Activated CD4-positive, alpha-beta memory T cell treated with anti-CD3 and anti-CD28 coated beads for 36 hours (primary cell): ENCODE measurements around the gene LRRFIP1. TPM values are rescaled to one million over a fixed set of nuclear protein-coding genes. Genes with fewer than 3 reads are reported as not detected.
"Not testable (repeated sequence)": the region's sequence is repeated elsewhere in the genome, so short reads cannot be mapped to it uniquely, and the experiment has no call there.

Experiments used
- CTCF ChIA-PET: fragments of 350-600 bp; sonication (Branson Sonifier 250); formaldehyde crosslinking; loops from one replicate; lab custom pipeline; 2021; ENCODE audit warnings: antibody characterized with exemption, inconsistent platforms; lab: Charles Lee
- POLR2A ChIA-PET: fragments of 350-600 bp; sonication (Branson Sonifier 250); formaldehyde crosslinking; loops from one replicate; lab custom pipeline; 2021; ENCODE audit warnings: antibody characterized with exemption; lab: Charles Lee
- DNase-seq: peaks from one replicate; pipeline ENCODE4 v3.0.0-alpha.2; 2020
- H3K27ac Mint-ChIP-seq: one replicate; pipeline ENCODE4 v1.8.0; 2021; ENCODE audit warnings: mixed read lengths
- H3K27me3 Mint-ChIP-seq: one replicate; pipeline ENCODE4 v1.8.0; 2021; ENCODE audit warnings: mixed read lengths
- H3K36me3 Mint-ChIP-seq: one replicate; pipeline ENCODE4 v1.8.0; 2021; ENCODE audit warnings: mixed read lengths
- H3K4me1 Mint-ChIP-seq: one replicate; pipeline ENCODE4 v1.8.0; 2021; ENCODE audit warnings: low read depth, mixed read lengths
- H3K4me3 Mint-ChIP-seq: one replicate; pipeline ENCODE4 v1.8.0; 2021; ENCODE audit warnings: mild to moderate bottlenecking, mixed read lengths
- H3K9me3 Mint-ChIP-seq: one replicate; pipeline ENCODE4 v1.8.0; 2021; ENCODE audit warnings: mixed read lengths
- intact Hi-C: fragments of 100-400 bp; cut with micrococcal nuclease; formaldehyde crosslinking; loops from one replicate; pipeline ENCODE4 v1.15.1; 2023
- total RNA-seq, 2 experiments: library from RNA; stranded (reverse); gene quantifications; one replicate each; pipeline ENCODE4 v1.2.3, GENCODE V29; 2021

LRRFIP1 gene
- total RNA-seq, 2 experiments from 2014 or later = 238 to 240 TPM

DNA sequence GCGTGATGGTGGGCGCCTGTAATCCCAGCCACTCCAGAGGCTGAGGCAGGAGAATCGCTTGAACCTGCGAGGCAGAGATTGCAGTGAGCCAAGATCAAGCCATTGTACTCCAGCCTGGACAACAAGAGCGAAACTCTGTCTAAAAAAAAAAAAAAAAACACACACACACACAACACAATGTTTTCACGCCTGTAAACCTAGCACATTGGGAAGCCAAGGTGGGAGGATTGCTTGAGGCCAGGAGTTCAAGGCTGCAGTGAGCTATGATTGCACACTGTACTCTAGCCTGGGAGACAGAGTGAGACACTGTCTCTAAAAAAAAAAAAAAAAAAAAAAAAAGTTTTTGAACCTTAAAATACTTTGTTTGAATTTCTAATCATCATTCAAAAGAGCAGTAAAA, 137.7 kb downstream of the LRRFIP1 start:
- H3K27me3 Mint-ChIP-seq, H3K27ac Mint-ChIP-seq, intact Hi-C loops, DNase-seq, H3K9me3 Mint-ChIP-seq, POLR2A ChIA-PET, H3K4me1 Mint-ChIP-seq, H3K4me3 Mint-ChIP-seq: not testable (repeated sequence)
- CTCF ChIA-PET = interaction anchor here (1.2 kb wide), 1 partner anchor 23 kb away, joined by 3 read pairs; no protein-coding TSS in a partner anchor
- peaks cover 50% of the 10 kb centered on the region for H3K36me3 Mint-ChIP-seq

DNA sequence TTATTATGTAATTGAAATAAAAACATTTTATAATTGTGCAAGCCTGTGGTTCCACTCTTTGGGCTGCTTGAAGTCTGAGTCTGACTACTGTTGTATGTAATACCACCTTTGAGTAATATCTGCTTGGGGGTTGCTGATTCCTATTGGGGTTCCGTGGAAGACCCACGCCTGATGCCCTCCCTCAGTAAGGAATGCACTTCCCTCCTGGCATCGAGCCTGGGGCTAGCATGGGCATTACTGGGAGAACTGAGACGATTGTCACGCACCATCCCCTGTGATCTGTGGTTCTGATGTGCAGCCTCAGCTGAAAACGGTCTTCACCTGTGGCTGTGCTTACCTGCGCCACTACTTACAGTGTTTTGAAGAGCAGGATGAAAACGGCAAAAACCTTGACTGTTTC, 138.5 kb downstream of the LRRFIP1 start:
- Mint-ChIP-seq H3K9me3 (no peaks in the 10 kb centered on the region), H3K36me3 (peaks cover 46% of the 10 kb centered on the region), H3K4me3 (no peak overlapping the region), H3K4me1 (no peaks in the 10 kb centered on the region), H3K27ac (no peak overlapping the region), H3K27me3 (no peaks in the 10 kb centered on the region)
- POLR2A ChIA-PET = no interaction called here
- CTCF ChIA-PET = interaction anchor here (1.2 kb wide), 2 partner anchors 20 to 22 kb away, joined by 3 read pairs; no protein-coding TSS in a partner anchor
- intact Hi-C loops = no loop called here
- no peak for DNase-seq

DNA sequence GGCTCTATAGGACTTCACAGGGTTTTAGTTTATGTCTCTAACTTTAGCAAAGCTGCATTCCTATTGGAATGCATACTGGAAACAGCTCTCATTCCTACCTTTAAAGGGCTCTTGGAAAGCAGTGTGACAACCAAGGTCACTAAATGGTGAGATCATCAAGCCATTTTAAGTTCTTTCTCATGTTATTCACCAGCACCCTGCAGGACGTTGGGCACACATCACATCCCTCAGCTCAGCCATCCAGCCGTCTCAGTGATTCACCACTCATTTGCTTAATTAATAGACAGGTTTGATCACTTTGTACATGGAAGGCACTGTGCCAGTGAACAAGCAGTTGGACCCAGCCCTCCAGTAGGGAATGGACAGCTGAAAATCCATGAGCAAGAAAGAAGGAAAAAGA, 139.0 kb downstream of the LRRFIP1 start:
- ChIA-PET CTCF (interaction anchor here (1.2 kb wide), 2 partner anchors 21 kb away, joined by 3 read pairs; no protein-coding TSS in a partner anchor), POLR2A (no interaction called here)
- H3K4me3 Mint-ChIP-seq = no peak overlapping the region
- peaks cover 46% of the 10 kb centered on the region for H3K36me3 Mint-ChIP-seq
- H3K27me3 Mint-ChIP-seq = no peaks in the 10 kb centered on the region
- no peaks in the 10 kb centered on the region for H3K4me1 Mint-ChIP-seq
- no peak overlapping the region for H3K27ac Mint-ChIP-seq
- no peak for DNase-seq
- no peaks in the 10 kb centered on the region for H3K9me3 Mint-ChIP-seq
- intact Hi-C loops = no loop called here

DNA sequence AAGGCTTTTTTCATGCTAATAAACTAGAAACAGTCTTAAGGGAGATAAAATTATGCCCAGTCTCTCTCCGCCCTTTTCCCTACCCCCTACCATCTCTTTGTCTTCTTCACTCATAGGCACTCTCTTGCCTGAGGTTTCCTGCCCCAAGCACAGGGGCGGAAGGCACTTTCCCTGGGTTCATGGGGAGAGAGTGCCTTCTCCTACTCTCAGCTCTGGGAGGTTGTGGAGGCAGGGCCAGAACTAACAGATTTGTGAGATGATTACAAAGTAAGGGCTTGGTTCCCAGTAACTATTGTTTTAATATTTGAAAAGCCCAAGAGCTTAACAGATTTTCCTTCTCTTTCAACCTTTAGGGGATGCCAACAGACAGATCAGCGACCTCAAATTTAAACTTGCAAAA, 145.1 kb downstream of the LRRFIP1 start:
- Mint-ChIP-seq H3K4me3 (no peak overlapping the region), H3K36me3 (peaks cover 50% of the 10 kb centered on the region), H3K27me3 (no peaks in the 10 kb centered on the region), H3K9me3 (no peaks in the 10 kb centered on the region), H3K27ac (no peak overlapping the region), H3K4me1 (no peaks in the 10 kb centered on the region)
- DNase-seq = no peak
- POLR2A ChIA-PET = no interaction called here
- intact Hi-C loops = no loop called here
- CTCF ChIA-PET = interaction anchor here (1.4 to 6.3 kb wide), 3 partner anchors 100 to 259 kb away, joined by 5 to 30 read pairs (median 6); no protein-coding TSS in a partner anchor

DNA sequence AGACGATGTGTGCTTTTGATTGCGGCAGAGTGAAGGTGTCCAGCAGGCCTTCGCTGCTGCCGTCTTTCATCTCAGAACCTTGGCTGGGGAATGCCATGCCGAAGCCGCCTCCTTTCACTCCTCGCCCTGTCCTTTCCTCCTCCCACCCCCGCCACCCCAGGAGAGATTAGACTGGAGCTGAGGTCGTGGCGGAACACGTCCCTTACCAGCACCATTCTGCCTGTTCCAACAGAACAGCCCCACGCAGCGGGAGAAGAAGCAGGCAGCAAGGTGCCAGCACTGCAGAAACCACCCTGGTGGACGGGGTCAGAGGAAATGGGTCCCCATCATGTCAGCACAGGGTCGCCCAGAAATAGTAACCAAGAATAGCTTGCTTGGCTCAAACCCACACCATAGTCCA, 146.4 kb downstream of the LRRFIP1 start:
- intact Hi-C loops = loop anchor here (1.0 kb wide), 2 partner anchors 101 to 193 kb away; no protein-coding TSS in a partner anchor
- DNase-seq = no peak
- Mint-ChIP-seq H3K4me3 (no peak overlapping the region), H3K4me1 (no peaks in the 10 kb centered on the region), H3K9me3 (no peaks in the 10 kb centered on the region), H3K27me3 (no peaks in the 10 kb centered on the region), H3K27ac (no peak overlapping the region), H3K36me3 (peaks cover 60% of the 10 kb centered on the region)
- ChIA-PET POLR2A (no interaction called here), CTCF (interaction anchor here (1.3 to 6.3 kb wide), 3 partner anchors 81 to 261 kb away, joined by 3 to 30 read pairs (median 6); no protein-coding TSS in a partner anchor)

DNA sequence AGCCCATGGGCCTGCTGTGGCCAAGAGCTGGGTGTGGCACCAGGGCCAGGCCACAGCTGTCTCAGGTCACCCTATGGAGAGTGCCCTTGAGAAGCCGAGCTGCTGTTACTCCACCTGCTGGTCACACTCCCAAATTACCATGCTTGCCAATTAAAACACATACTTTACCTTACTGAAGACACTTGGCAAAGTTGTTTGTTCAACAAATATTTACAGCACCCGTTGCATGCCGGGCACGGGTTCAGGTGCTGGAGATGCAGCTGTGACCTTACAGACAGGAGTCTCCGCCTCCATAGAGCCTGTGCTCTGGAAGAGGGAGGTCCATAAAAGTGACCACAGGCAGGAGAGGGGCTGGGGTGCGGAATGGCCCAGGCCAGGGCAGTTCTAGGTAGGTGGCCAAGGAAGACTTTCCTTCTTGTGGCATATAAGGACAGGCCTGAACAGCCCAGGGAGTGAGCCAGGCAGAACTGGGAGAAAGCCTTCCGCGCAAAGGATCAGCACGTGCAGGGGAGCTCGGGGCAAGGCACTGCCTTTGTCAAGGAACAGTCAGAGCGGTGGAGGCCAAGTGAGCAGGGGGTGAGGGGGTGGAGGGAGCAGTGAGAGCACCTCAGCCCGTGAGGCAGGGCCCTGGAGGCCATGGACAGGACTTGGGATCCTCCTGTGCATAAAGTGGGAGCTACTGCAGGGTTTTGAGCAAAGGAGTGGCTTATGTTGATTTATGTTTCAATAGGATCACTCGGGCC, 147.6 kb downstream of the LRRFIP1 start:
- H3K27me3 Mint-ChIP-seq = no peaks in the 10 kb centered on the region
- no peaks in the 10 kb centered on the region for H3K4me1 Mint-ChIP-seq
- intact Hi-C loops = loop anchor here (1.0 kb wide), 2 partner anchors 102 to 194 kb away; no protein-coding TSS in a partner anchor
- H3K36me3 Mint-ChIP-seq = peaks cover 64% of the 10 kb centered on the region
- no peak overlapping the region for H3K4me3 Mint-ChIP-seq
- ChIA-PET POLR2A (interaction anchor here (0.8 to 1.1 kb wide), 3 partner anchors 88 to 193 kb away, joined by 3 to 4 read pairs (median 3); no protein-coding TSS in a partner anchor), CTCF (interaction anchor here (0.7 to 6.3 kb wide), 11 partner anchors 11 to 262 kb away, joined by 3 to 30 read pairs (median 5); no protein-coding TSS in a partner anchor)
- H3K9me3 Mint-ChIP-seq = no peaks in the 10 kb centered on the region
- peak; percentile 62 for DNase-seq
- no peak overlapping the region for H3K27ac Mint-ChIP-seq

DNA sequence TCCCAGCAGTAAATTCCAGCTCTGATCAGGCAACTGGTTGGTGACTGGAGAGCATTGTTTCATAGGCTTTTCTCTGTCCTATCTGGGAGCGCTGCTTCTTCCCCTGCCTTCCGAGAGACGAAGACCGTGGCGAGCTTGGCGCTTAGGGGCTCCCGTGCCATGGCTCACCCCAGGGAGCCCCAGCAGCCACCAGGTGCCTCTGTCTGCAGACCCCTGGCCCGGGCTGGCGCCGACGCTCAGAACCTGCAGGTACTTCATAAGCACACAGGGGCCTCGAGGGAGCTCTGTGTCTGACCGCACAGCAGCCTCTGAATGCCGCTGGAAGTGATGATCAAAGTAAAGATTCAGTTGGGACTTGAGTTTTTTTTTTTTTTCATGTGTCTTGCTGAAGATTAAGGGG, 152.1 kb downstream of the LRRFIP1 start:
- CTCF ChIA-PET = interaction anchor here (0.7 to 2.3 kb wide), 5 partner anchors 34 to 480 kb away, joined by 3 to 6 read pairs (median 3); no protein-coding TSS in a partner anchor
- peaks cover 15% of the 10 kb centered on the region for H3K9me3 Mint-ChIP-seq
- POLR2A ChIA-PET = interaction anchor here (0.7 kb wide), 1 partner anchor 584 kb away, joined by 6 read pairs; no protein-coding TSS in a partner anchor
- H3K27me3 Mint-ChIP-seq = no peaks in the 10 kb centered on the region
- H3K36me3 Mint-ChIP-seq = peaks cover 77% of the 10 kb centered on the region
- no peak overlapping the region for H3K27ac Mint-ChIP-seq
- no peaks in the 10 kb centered on the region for H3K4me1 Mint-ChIP-seq
- DNase-seq = no peak
- intact Hi-C loops = no loop called here
- H3K4me3 Mint-ChIP-seq = no peak overlapping the region

DNA sequence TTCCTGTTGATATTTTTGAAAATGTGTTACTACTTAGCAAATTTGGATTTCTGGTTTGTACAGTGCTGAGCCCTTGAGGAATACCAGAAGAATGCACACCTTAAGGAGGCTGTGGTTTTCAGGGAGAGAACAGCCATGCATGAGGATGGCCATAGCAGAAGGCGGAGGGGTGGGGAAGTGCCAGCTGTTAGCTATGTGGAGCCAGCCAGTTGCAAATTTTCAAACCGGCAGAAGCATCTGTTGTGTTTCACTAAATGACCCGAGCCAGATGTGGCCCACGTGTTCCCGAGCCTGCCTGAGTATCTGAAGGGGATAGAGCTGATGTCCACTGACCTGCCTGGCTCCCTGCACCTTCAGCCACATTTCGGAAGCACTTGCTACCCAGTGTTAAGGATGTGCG, 154.8 kb downstream of the LRRFIP1 start:
- Mint-ChIP-seq H3K36me3 (peaks cover 76% of the 10 kb centered on the region), H3K4me3 (no peak overlapping the region), H3K9me3 (peaks cover 30% of the 10 kb centered on the region), H3K27me3 (no peaks in the 10 kb centered on the region), H3K27ac (no peak overlapping the region), H3K4me1 (no peaks in the 10 kb centered on the region)
- ChIA-PET POLR2A (no interaction called here), CTCF (no interaction called here)
- intact Hi-C loops = no loop called here
- DNase-seq = no peak

DNA sequence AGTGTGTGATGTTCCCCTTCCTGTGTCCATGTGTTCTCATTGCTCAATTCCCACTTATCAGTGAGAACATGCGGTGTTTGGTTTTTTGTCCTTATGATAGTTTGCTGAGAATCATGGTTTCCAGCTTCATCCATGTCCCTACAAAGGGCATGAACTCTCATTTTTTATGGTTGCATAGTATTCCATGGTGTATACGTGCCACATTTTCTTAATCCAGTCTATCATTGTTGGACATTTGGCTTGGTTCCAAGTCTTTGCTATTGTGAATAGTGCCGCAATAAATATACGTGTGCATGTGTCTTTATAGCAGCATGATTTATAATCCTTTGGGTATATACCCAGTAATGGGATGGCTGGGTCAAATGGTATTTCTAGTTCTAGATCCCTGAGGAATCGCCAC, 156.3 kb downstream of the LRRFIP1 start:
- DNase-seq, H3K27me3 Mint-ChIP-seq, H3K4me1 Mint-ChIP-seq, intact Hi-C loops, CTCF ChIA-PET, H3K27ac Mint-ChIP-seq, H3K4me3 Mint-ChIP-seq, POLR2A ChIA-PET: not testable (repeated sequence)
- Mint-ChIP-seq H3K9me3 (peaks cover 30% of the 10 kb centered on the region), H3K36me3 (peaks cover 65% of the 10 kb centered on the region)

DNA sequence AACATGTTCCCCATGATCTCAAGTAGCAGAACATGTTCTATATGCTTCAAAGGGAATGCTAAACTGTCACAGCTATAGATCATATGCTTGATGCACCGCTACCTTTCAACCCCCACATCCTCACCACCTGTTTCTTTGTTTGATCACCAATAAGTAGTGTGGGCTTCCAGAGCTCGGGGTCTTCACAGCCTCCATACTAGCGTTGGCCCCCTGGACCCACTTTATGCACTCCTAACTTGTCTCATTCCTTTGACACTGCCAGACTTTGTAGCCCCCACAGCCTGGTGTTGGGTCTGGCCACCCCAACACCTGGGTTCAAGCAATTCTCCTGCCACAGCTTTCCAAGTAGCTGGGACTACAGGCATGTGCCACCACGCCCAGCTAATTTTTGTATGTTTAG, 159.5 kb downstream of the LRRFIP1 start:
- DNase-seq = no peak
- no peak overlapping the region for H3K4me3 Mint-ChIP-seq
- CTCF ChIA-PET = interaction anchor here (1.5 kb wide), 1 partner anchor 21 kb away, joined by 3 read pairs; no protein-coding TSS in a partner anchor
- no peak overlapping the region for H3K27ac Mint-ChIP-seq
- peaks cover 3% of the 10 kb centered on the region for H3K4me1 Mint-ChIP-seq
- intact Hi-C loops = no loop called here
- H3K27me3 Mint-ChIP-seq = no peaks in the 10 kb centered on the region
- H3K9me3 Mint-ChIP-seq = peaks cover 26% of the 10 kb centered on the region
- H3K36me3 Mint-ChIP-seq = peaks cover 36% of the 10 kb centered on the region
- POLR2A ChIA-PET = no interaction called here

DNA sequence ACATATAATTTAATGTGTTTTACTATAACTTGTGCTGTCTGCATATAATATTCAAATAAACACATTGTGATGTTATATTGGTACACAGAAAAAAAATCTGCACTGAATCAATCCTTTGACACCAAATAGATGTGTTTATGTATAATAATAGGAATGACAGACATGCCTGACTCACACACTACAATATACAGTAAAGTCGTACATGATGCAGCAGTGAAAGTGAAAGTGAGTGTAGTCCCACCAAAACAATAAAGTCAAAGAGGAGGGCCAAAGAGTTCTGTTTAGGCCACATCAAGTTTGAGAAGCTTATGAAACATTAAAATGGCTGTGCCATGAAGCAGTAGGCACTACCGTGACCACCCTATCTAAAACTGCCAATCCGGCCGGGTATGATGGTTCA, 163.0 kb downstream of the LRRFIP1 start:
- no peak for DNase-seq
- intact Hi-C loops = no loop called here
- POLR2A ChIA-PET = no interaction called here
- no peaks in the 10 kb centered on the region for H3K27me3 Mint-ChIP-seq
- H3K4me3 Mint-ChIP-seq = no peak overlapping the region
- no peak overlapping the region for H3K27ac Mint-ChIP-seq
- peaks cover 15% of the 10 kb centered on the region for H3K36me3 Mint-ChIP-seq
- peaks cover 3% of the 10 kb centered on the region for H3K4me1 Mint-ChIP-seq
- CTCF ChIA-PET = no interaction called here
- peaks cover 13% of the 10 kb centered on the region for H3K9me3 Mint-ChIP-seq

DNA sequence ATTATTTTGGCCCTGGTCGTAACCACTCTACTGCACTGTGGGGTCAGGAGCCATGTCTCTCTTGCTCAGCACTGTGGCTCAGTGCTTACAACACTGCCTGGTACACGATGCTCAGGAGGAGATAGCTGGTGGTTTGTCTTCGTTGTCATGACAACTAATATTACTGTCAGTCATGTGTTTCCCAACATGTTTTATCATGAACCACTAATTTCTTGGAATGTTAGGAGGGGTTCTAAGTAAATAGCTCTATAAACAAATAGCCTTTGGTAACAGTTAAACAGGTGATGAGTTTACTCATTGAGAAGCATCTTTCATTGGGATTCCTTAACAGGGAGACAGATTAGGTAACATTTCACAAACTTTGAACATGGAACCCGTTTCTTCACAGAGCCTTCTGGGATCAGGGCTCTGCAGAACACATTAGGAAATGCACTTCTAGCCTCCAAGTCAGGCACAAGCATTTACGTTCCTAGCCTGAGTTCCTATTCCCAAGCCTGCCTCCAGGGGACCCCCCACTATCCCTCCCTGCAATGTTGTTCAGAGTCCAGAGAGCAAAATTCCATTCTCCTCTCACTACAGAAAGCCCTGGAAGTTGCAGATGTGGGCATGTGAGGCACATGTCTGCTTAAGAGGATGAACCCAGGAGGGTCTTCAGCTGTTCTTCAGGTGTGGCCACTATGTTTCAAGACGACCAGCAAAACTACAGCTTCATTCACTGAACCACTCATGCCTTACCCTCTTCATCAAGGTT, 164.8 kb downstream of the LRRFIP1 start:
- ChIA-PET CTCF (no interaction called here), POLR2A (interaction anchor here (0.6 kb wide), 1 partner anchor 119 kb away, joined by 3 read pairs; no protein-coding TSS in a partner anchor)
- no peaks in the 10 kb centered on the region for H3K27me3 Mint-ChIP-seq
- H3K4me3 Mint-ChIP-seq = no peak overlapping the region
- H3K36me3 Mint-ChIP-seq = peaks cover 3% of the 10 kb centered on the region
- H3K9me3 Mint-ChIP-seq = peaks cover under 1% of the 10 kb centered on the region
- DNase-seq = no peak
- intact Hi-C loops = no loop called here
- peaks cover 3% of the 10 kb centered on the region for H3K4me1 Mint-ChIP-seq
- no peak overlapping the region for H3K27ac Mint-ChIP-seq
